GM19467 (cell line): Measurements from ENCODE around the gene FBXO41.
"Not testable (repeated sequence)": the region's sequence is repeated elsewhere in the genome, so short reads cannot be mapped to it uniquely, and the experiment has no call there.

ENCODE experiments used
- ATAC-seq: cut with Tn5 transposase; IDR thresholded peaks from one replicate; pipeline ENCODE4 v1.9.1; 2021; ENCODE audit warnings: mild to moderate bottlenecking, moderate library complexity; ENCODE audit not compliant: unreplicated experiment

FBXO41 gene

GRCh38 chr2:73263540-73264331 is 20.5 kb downstream of the FBXO41 start:
- ATAC-seq = no peak

- ATAC-seq = not testable (repeated sequence)
Observed at GRCh38 chr2:73262691-73263429, 21.4 kb downstream of the FBXO41 start.

- no peak for ATAC-seq
Observed at GRCh38 chr2:73262108-73262651, 22.1 kb downstream of the FBXO41 start.

GRCh38 chr2:73260338-73260984 is 23.8 kb downstream of the FBXO41 start:
- ATAC-seq = no peak

GRCh38 chr2:73259704-73260337 is 24.5 kb downstream of the FBXO41 start:
- ATAC-seq = no peak

- no peak for ATAC-seq
Observed at GRCh38 chr2:73259276-73259675, 25.0 kb downstream of the FBXO41 start.

GRCh38 chr2:73258913-73259215 is 25.4 kb downstream of the FBXO41 start:
- no peak for ATAC-seq

GRCh38 chr2:73258186-73258912 is 25.9 kb downstream of the FBXO41 start:
- ATAC-seq = no peak

- ATAC-seq = no peak
Observed at GRCh38 chr2:73257425-73258125, 26.7 kb downstream of the FBXO41 start.

GRCh38 chr2:73257021-73257420 is 27.3 kb downstream of the FBXO41 start:
- ATAC-seq = no peak

- ATAC-seq = no peak
Observed at GRCh38 chr2:73256618-73256922, 27.7 kb downstream of the FBXO41 start.

- ATAC-seq = no peak
Observed at GRCh38 chr2:73255907-73256617, 28.2 kb downstream of the FBXO41 start.

GRCh38 chr2:73255007-73255644 is 29.2 kb downstream of the FBXO41 start:
- ATAC-seq = no peak

GRCh38 chr2:73254343-73255006 is 29.8 kb downstream of the FBXO41 start:
- no peak for ATAC-seq

- no peak for ATAC-seq
Observed at GRCh38 chr2:73253901-73254300, 30.4 kb downstream of the FBXO41 start.

- ATAC-seq = no peak
Observed at GRCh38 chr2:73253400-73253799, 30.9 kb downstream of the FBXO41 start.

- ATAC-seq = no peak
Observed at GRCh38 chr2:73252238-73253027, 31.8 kb downstream of the FBXO41 start.
